IMR-90 (cell line): ENCODE data around the gene CDK15.
A peak's percentile ranks its signal among the peaks of the same experiment; 100 is the strongest.
"Not testable (repeated sequence)": the region's sequence is repeated elsewhere in the genome, so short reads cannot be mapped to it uniquely, and the experiment has no call there.

Experiments used
- NFE2L2 ChIP-seq: fragments of 150-350 bp; IDR thresholded peaks from 2 replicates; pipeline ENCODE4 v1.6.1; 2016; ENCODE audit warnings: low read depth, mild to moderate bottlenecking, low read length
- POLR2A ChIP-seq: IDR thresholded peaks from 2 replicates; pipeline ENCODE4 v1.6.1; 2012; ENCODE audit warnings: mild to moderate bottlenecking, low read depth, low read length
- RAD21 ChIP-seq: IDR thresholded peaks from 2 replicates; pipeline ENCODE4 v1.6.1; 2012; ENCODE audit warnings: low read length, improper control_type of control experiment
- TF ChIP-seq, protein P1 (sequence below): conservative IDR thresholded peaks from 2 replicates; pipeline ENCODE4 v1.5.1; 2012; ENCODE audit warnings: mild to moderate bottlenecking, low read depth, low read length, improper control_type of control experiment

DNA sequence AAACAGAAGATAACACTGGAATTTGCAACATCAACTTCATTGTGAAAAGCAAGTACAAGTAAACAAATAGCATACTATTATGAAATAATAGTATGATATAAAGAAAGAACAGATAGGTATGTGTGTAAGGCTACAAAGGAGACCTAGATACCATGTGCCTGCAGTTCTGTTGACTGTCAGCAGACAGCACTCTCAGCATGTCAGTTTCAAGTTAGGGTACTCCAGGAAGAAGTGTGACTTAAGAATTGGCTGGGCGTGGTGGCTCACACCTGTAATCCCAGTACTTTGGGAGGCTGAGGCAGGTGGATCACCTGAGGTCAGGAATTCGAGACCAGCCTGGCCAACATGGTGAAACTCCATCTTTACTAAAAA lies 7.4 kb upstream of the CDK15 start:
- TF ChIP-seq POLR2A, NFE2L2: not testable (repeated sequence)
- TF ChIP-seq RAD21, result peak; percentile 73
- TF ChIP-seq, protein P1, sequence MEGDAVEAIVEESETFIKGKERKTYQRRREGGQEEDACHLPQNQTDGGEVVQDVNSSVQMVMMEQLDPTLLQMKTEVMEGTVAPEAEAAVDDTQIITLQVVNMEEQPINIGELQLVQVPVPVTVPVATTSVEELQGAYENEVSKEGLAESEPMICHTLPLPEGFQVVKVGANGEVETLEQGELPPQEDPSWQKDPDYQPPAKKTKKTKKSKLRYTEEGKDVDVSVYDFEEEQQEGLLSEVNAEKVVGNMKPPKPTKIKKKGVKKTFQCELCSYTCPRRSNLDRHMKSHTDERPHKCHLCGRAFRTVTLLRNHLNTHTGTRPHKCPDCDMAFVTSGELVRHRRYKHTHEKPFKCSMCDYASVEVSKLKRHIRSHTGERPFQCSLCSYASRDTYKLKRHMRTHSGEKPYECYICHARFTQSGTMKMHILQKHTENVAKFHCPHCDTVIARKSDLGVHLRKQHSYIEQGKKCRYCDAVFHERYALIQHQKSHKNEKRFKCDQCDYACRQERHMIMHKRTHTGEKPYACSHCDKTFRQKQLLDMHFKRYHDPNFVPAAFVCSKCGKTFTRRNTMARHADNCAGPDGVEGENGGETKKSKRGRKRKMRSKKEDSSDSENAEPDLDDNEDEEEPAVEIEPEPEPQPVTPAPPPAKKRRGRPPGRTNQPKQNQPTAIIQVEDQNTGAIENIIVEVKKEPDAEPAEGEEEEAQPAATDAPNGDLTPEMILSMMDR, result peak; percentile 69
